ENCODE measurements around the gene EXOC1. TPM values are rescaled to one million over a fixed set of nuclear protein-coding genes. Genes with fewer than 3 reads are reported as not detected.

EXOC1 gene
- total RNA-seq, 1 donor from 2014 or later: 13.6 TPM

- Histone ChIP-seq H3K27me3 (no peaks in the 10 kb centered on the region), H3K27ac (no peak within 1 kb of the TSS), H3K4me1 (no peaks in the 10 kb centered on the region), H3K9me3 (no peaks in the 10 kb centered on the region), H3K4me3 (peak within 1 kb of the TSS in 1 of 2 donors; percentile 34), H3K36me3 (no peaks in the 10 kb centered on the region)
- intact Hi-C loops (cut with DNase I): no loop called here
- DNase-seq (ENCODE audit: low spot score in 2 of 2): no peak
- no peak for TF ChIP-seq CTCF (IDR thresholded peaks at IDR 0.05)
Measured at GRCh38 chr4:55819634-55820033, 33.8 kb upstream of the EXOC1 start, which contains the start of gene EXOC1L. EXOC1L (plus strand) TSS chr4:55819790; CDS start chr4:55820027, 237 bp downstream.

GRCh38 chr4:55820279-55820678 lies 33.2 kb upstream of the EXOC1 start:
- Histone ChIP-seq H3K27me3 (no peaks in the 10 kb centered on the region), H3K36me3 (no peaks in the 10 kb centered on the region), H3K4me3 (no peak overlapping the region), H3K27ac (no peak overlapping the region), H3K4me1 (no peaks in the 10 kb centered on the region), H3K9me3 (no peaks in the 10 kb centered on the region)
- TF ChIP-seq CTCF (IDR thresholded peaks at IDR 0.05): no peak
- DNase-seq (ENCODE audit: low spot score in 2 of 2): no peak
- intact Hi-C loops (cut with DNase I): no loop called here

GRCh38 chr4:55822329-55822728 lies 31.1 kb upstream of the EXOC1 start:
- Histone ChIP-seq H3K27me3 (no peaks in the 10 kb centered on the region), H3K27ac (no peak overlapping the region), H3K4me1 (no peaks in the 10 kb centered on the region), H3K36me3 (no peaks in the 10 kb centered on the region), H3K9me3 (no peaks in the 10 kb centered on the region), H3K4me3 (no peak overlapping the region)
- intact Hi-C loops (cut with DNase I): no loop called here
- TF ChIP-seq CTCF (IDR thresholded peaks at IDR 0.05): no peak
- no peak for DNase-seq (ENCODE audit: low spot score in 2 of 2)

GRCh38 chr4:55824865-55825264 lies 28.6 kb upstream of the EXOC1 start:
- no peak overlapping the region for H3K27ac ChIP-seq
- no peak for DNase-seq (ENCODE audit: low spot score in 2 of 2)
- H3K9me3 ChIP-seq: no peaks in the 10 kb centered on the region
- no peak overlapping the region for H3K4me3 ChIP-seq
- H3K4me1 ChIP-seq: no peaks in the 10 kb centered on the region
- intact Hi-C loops (cut with DNase I): no loop called here
- H3K36me3 ChIP-seq: no peaks in the 10 kb centered on the region
- no peak for TF ChIP-seq CTCF (IDR thresholded peaks at IDR 0.05)
- no peaks in the 10 kb centered on the region for H3K27me3 ChIP-seq

DNA sequence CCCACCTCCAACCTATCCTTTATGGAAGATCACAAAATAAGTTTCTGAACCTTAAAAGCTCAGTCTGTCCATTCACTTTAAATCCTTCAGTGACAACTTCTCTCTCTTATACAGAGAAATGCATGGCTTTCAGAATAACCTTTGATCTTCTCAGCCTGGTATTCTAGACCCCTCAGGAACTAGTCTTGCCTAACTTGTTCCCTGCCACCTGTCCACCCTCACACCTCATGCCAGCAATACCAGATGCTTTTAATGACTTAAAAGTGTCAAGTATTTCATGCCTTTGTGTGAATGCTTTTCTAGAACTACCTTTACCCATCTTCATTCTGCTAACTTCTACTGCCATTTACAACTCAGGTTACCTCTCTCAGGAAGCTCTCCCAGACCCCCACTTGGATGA lies 26.5 kb upstream of the EXOC1 start:
- no peak for TF ChIP-seq CTCF (IDR thresholded peaks at IDR 0.05)
- H3K27ac ChIP-seq: no peak overlapping the region
- intact Hi-C loops (cut with DNase I): no loop called here

DNA sequence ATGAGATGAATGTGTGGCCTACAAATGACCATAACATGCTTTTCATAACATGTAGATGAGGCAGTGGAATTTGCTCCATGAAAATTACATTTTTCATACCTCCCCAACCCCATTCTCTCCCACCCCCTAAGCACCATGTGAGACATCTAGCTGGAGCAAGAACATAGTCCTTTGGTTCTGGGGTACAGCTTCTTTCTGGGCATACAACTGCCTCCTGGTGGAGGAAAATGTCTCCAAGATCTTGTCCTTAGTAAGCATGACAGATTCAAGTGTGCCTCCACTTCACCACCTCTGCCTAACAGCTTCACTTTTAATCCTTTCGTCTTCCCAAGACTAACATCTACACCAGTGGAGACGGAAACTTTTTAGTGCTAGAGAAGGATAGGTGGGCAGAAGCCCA lies 25.9 kb upstream of the EXOC1 start:
- no peak for DNase-seq (ENCODE audit: low spot score in 2 of 2)
- Histone ChIP-seq H3K4me1 (no peaks in the 10 kb centered on the region), H3K9me3 (no peaks in the 10 kb centered on the region), H3K36me3 (no peaks in the 10 kb centered on the region), H3K27me3 (no peaks in the 10 kb centered on the region), H3K4me3 (no peak overlapping the region), H3K27ac (no peak overlapping the region)
- intact Hi-C loops (cut with DNase I): no loop called here
- no peak for TF ChIP-seq CTCF (IDR thresholded peaks at IDR 0.05)

More for the DNA sequence above, 26.5 kb upstream of the EXOC1 start:
- H3K9me3 ChIP-seq: no peaks in the 10 kb centered on the region
- H3K4me1 ChIP-seq: no peaks in the 10 kb centered on the region
- no peaks in the 10 kb centered on the region for H3K36me3 ChIP-seq
- no peaks in the 10 kb centered on the region for H3K27me3 ChIP-seq
- no peak overlapping the region for H3K4me3 ChIP-seq
- DNase-seq (ENCODE audit: low spot score in 2 of 2): no peak
